GM12873 (cell line): Measurements from ENCODE around the gene FJX1.

Experiments
- CTCF ChIP-seq: IDR thresholded peaks from 2 replicates; pipeline ENCODE4 v1.5.1; 2012; ENCODE audit warnings: low read depth, mild to moderate bottlenecking, moderate library complexity, low read length, control low read depth; ENCODE audit not compliant: insufficient read depth; ENCODE audit errors: missing control alignments

The FJX1 gene

GRCh38 chr11:35583843-35584242, 34.4 kb upstream of the FJX1 start:
- TF ChIP-seq CTCF, result no peak

GRCh38 chr11:35584321-35584720, 33.9 kb upstream of the FJX1 start:
- TF ChIP-seq CTCF, result no peak

DNA sequence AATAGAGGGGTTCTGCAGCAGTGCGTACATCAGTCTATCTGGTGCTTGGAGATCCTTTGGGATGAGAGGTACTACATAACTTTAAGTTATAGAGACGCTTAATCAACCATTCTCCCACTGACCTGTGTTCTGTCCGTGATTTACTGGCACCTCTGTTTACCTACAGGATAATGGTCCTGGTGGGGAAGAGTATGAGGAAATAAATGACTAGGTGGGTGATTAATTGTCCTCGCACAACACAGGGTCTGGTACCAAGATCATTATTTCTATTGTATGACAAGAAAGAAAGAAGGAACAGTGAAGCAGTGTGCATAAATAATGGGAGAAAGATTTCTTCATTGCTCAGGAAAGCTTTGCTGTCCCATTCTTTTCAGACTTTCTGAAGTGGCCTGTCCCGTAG, 32.8 kb upstream of the FJX1 start:
- no peak for TF ChIP-seq CTCF

GRCh38 chr11:35586222-35586621, 32.0 kb upstream of the FJX1 start:
- TF ChIP-seq CTCF, result no peak

GRCh38 chr11:35587972-35588371, 30.3 kb upstream of the FJX1 start:
- TF ChIP-seq CTCF, result no peak

DNA sequence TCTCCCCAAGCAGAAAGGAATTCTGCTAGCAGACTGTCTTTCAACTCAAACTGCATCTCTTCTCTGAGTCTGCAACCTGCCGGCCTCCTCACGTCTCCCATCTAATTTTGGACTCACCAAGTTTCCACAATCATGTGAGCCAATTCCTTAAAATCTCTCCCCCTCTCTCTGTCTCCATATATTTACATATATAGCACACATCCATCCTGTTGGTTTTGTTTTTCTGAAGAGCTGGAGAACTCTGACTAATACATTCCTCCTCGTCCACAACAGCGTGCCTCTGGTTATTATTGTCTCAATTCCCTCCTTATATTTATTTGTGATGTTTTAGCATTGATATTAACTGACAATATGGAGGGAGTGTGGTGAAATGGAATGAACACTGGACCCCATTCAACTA, 29.6 kb upstream of the FJX1 start:
- TF ChIP-seq CTCF, result no peak

DNA sequence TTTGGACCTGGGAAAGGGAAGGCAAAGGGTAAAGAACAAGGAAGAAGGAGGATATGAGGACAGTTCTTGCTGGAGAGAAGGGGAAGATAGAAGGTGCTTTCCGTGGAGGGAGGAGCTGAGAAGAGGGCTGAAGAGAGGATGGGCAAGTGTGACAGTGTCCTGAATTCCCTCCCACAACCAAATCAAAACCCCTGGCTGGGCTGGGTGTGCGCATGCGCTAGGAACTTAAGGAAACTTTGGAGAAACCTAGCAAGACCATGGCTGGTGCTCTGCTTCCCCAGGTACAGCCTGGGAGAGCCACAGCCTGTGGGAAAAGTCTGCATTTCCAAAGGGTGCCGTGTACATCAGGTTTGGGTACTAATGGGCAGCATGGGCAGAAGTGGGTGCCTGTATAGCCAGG, 29.0 kb upstream of the FJX1 start:
- TF ChIP-seq CTCF, result no peak

GRCh38 chr11:35590412-35590811, 27.8 kb upstream of the FJX1 start:
- no peak for TF ChIP-seq CTCF
